Ovary (tissue), 9 donors: ENCODE measurements around the gene RAB2B. TPM values are rescaled to one million over a fixed set of nuclear protein-coding genes. Genes with fewer than 3 reads are reported as not detected.

Experiments used
- DNase-seq, 5 donors: peaks; one replicate each; pipeline ENCODE4 v3.0.0-alpha.2; 2019 to 2020
- H3K27ac ChIP-seq, 2 donors: fragments of 200-600 bp; one replicate each; pipeline versions ENCODE4 v1.5.1 to v1.8.0; 2019 to 2022
- H3K27me3 ChIP-seq: fragments of 200-600 bp; one replicate; pipeline ENCODE4 v1.8.0; 2022
- H3K36me3 ChIP-seq: fragments of 200-600 bp; sonication (generic); one replicate; pipeline ENCODE4 v1.5.1; 2019
- H3K4me1 ChIP-seq: one replicate; pipeline ENCODE4 v1.8.1; 2013; ENCODE audit warnings: mild to moderate bottlenecking, moderate library complexity; ENCODE audit not compliant: insufficient read depth
- H3K4me3 ChIP-seq: fragments of 200-600 bp; sonication (generic); one replicate; pipeline ENCODE4 v1.5.1; 2017
- H3K9me3 ChIP-seq, 2 donors: fragments of 200-600 bp in 1 of 2; sonication (generic) in 1 of 2; one replicate each; pipeline versions ENCODE4 v1.5.1 to v1.8.1; 2013 to 2019; ENCODE audit warnings: mild to moderate bottlenecking in 1 of 2, moderate library complexity in 1 of 2
- EP300 ChIP-seq: sonication (generic); formaldehyde crosslinking; IDR thresholded peaks from one replicate; pipeline ENCODE4 v1.6.1; 2017; ENCODE audit warnings: antibody characterized with exemption
- POLR2A ChIP-seq: fragments of 450-650 bp; IDR thresholded peaks from one replicate; pipeline ENCODE4 v1.6.1; 2017; ENCODE audit warnings: antibody characterized with exemption, mild to moderate bottlenecking, moderate library complexity
- whole genome bisulfite sequencing, 3 donors: extraction: QIAGEN DNeasy Blood & Tissue Kit in 1 of 3; methylation state at CpG; one replicate each; pipeline versions ENCODE4 v1.1.5 to v1.1.7; 2013 to 2017; 5-methylcytosine and 5-hydroxymethylcytosine counted together
- intact Hi-C, 4 donors: fragments of 100-400 bp; cut with DNase I; formaldehyde crosslinking; loops; one replicate each; pipeline versions ENCODE4 v1.11.0 to v1.15.1; 2022 to 2023
- polyA plus RNA-seq, 2 donors: library from polyadenylated mRNA; stranded (reverse); fragments of 200-250 nt in 1 of 2; fragments of 350-450 nt in 1 of 2; fragmentation: Illumina TruSeq in 1 of 2; extraction: RNeasy Lipid Tissue Mini Kit (QIAGEN cat#74804) in 1 of 2; gene quantifications; one replicate each; pipeline ENCODE4 v1.2.3, GENCODE V29; 2013 to 2014
- total RNA-seq, 7 donors: library from RNA; depleted of rRNA in 2 of 7; stranded (reverse); fragments of >200 nt in 2 of 7; fragmentation: NEBNext Ultra II Directional in 3 of 7; extraction: Animal tissue kit (Norgen Biotek cat#: 25700) in 3 of 7; gene quantifications; one replicate each; pipeline versions ENCODE4 v1.1.0 to v1.2.4, GENCODE V29; 2016 to 2023
- TF ChIP-seq, protein P1 (sequence below), 3 donors: fragments of 450-650 bp in 2 of 3; fragments of 200-600 bp in 1 of 3; IDR thresholded peaks; one replicate each; pipeline versions ENCODE4 v1.5.1 to v1.8.0; 2016 to 2022; ENCODE audit warnings: antibody characterized with exemption in 3 of 3, mild to moderate bottlenecking in 1 of 3
- donor health status: DM: no; HTN: no; CAD: no; lungs with moderate emphysema.
- donor health status: DM: no; HTN: no; CAD: no.
- donor health status: Bipolar disorder and iron deficiency.
- donor health status: DM: yes; HTN: yes; CAD: no.
- donor health status: DM: no; HTN: no; CAD: no.
- donor health status: DM: yes; HTN: yes; CAD: no.

RAB2B gene
- total and polyA plus RNA-seq, 9 donors, result 15.8 to 53.7 (median 25.0) TPM

DNA sequence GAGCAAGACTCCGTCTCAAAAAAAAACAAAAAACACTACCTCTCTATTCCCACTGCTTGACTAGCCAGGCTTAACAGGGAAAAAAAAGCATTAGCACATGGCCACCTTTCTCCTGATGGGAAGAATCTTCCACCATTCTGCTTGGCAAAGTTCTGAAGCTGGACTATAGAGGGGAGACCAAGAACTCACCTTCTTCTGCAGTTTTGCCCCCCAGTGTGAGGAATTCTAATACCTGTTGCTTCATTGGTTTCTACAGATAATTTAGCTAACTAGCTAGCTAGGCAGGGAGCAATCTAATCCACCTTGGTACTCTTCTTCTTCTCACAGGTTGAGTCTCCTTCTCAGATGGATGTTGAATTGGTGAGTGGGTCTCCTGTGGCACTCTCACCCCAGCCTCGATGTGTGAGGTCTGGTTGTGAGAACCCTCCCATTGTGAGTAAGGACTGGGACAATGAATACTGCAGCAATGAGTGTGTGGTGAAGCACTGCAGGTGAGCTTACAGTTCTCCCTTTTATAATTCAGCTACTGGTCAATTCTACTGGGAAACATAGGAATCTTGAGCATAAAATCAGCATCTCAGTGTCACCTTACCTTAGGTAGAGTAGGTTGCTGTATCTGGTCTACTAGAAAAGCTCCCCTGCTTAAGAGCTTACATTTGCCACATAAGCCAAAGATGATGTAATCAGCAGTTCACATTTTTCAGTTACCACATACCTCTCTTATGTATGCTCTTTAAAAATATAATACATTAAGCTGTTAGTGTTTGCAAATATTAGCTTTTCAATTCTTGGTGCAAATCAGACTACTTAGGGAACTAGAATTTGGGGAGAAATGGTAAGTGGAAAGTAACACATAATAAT, 18.4 kb upstream of the RAB2B start:
- no peak overlapping the region for H3K4me3 ChIP-seq
- no peaks in the 10 kb centered on the region for H3K4me1 ChIP-seq
- no peak overlapping the region for H3K27ac ChIP-seq
- 45 to 70% (median 68%) methylated on average over 2 of the region's 2 CpGs for WGBS, 3 donors
- no peaks in the 10 kb centered on the region for H3K27me3 ChIP-seq
- intact Hi-C loops, result no loop called here
- H3K9me3 ChIP-seq, result no peaks in the 10 kb centered on the region
- no peaks in the 10 kb centered on the region for H3K36me3 ChIP-seq
- TF ChIP-seq POLR2A, result no peak
- DNase-seq, result no peak

DNA sequence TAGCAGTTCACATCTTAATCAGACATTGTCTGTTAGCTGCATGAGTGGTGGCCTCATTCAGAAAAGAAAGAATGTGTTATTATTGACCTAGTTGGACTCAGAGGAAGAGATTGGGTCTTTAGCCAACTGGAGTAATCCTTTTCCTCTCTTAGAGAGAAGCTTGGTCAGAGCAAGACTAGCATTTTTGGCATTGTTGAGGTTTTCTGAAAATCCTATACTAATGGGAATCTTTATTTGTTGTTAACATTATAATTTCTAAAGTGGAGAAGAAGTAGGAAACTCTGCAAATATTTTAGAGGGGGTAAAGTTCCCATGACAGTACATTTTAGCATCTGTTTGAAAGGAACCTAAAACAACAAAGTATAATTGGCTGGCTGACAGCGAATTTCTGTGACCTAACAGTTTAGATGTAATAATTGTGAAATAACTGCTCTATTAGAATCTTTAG, 9.9 kb upstream of the RAB2B start:
- WGBS, 3 donors, result 49 to 63% (median 55%) methylated on average over 1 of the region's 1 CpG
- Histone ChIP-seq H3K36me3 (no peaks in the 10 kb centered on the region), H3K9me3 (no peaks in the 10 kb centered on the region), H3K27ac (no peak overlapping the region), H3K4me3 (no peak overlapping the region), H3K4me1 (no peaks in the 10 kb centered on the region), H3K27me3 (no peaks in the 10 kb centered on the region)
- intact Hi-C loops, result no loop called here
- no peak for TF ChIP-seq EP300
- TF ChIP-seq, protein P1, sequence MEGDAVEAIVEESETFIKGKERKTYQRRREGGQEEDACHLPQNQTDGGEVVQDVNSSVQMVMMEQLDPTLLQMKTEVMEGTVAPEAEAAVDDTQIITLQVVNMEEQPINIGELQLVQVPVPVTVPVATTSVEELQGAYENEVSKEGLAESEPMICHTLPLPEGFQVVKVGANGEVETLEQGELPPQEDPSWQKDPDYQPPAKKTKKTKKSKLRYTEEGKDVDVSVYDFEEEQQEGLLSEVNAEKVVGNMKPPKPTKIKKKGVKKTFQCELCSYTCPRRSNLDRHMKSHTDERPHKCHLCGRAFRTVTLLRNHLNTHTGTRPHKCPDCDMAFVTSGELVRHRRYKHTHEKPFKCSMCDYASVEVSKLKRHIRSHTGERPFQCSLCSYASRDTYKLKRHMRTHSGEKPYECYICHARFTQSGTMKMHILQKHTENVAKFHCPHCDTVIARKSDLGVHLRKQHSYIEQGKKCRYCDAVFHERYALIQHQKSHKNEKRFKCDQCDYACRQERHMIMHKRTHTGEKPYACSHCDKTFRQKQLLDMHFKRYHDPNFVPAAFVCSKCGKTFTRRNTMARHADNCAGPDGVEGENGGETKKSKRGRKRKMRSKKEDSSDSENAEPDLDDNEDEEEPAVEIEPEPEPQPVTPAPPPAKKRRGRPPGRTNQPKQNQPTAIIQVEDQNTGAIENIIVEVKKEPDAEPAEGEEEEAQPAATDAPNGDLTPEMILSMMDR (IDR thresholded peaks at IDR 0.05), result no peak
- TF ChIP-seq POLR2A, result no peak
- DNase-seq, result no peak

DNA sequence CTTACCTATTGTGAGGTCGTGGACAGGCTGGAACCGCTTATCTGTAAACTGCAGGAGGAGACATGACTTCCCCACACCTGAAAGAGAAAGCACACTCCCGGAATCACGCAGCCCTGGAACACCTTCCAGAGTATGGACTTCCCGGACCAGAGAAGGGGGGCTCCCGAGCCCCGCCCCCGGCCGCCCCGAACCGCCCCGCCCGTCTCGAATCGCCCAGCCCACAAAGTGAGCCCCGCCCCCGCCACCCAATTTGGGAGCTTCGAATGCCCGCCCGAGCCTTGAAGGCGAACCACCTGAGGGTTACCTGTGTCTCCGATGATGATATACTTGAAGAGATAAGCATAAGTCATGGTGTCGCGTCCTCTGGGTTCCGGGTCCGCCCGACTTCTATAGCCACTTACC, 235 bp downstream of the RAB2B start:
- 1% methylated on average over 22 to 27 of the region's 27 CpGs for WGBS, 3 donors
- H3K36me3 ChIP-seq, result no peaks in the 10 kb centered on the region
- H3K9me3 ChIP-seq, result no peaks in the 10 kb centered on the region
- H3K4me1 ChIP-seq, result peaks cover 5% of the 10 kb centered on the region
- DNase-seq, result peak; percentile 80 to 92 (median 87)
- H3K4me3 ChIP-seq, result peak overlapping the region; percentile 79
- TF ChIP-seq EP300 (no peak), POLR2A (no peak)
- TF ChIP-seq, protein P1 (IDR thresholded peaks at IDR 0.05), result no peak
- no peaks in the 10 kb centered on the region for H3K27me3 ChIP-seq
- intact Hi-C loops, result loop anchor here in 1 of 4 donors (2.0 kb wide), 1 partner anchor 20 kb away; the partner anchor contains the start of gene CHD8
- H3K27ac ChIP-seq, result peak overlapping the region; percentile 58 to 66

DNA sequence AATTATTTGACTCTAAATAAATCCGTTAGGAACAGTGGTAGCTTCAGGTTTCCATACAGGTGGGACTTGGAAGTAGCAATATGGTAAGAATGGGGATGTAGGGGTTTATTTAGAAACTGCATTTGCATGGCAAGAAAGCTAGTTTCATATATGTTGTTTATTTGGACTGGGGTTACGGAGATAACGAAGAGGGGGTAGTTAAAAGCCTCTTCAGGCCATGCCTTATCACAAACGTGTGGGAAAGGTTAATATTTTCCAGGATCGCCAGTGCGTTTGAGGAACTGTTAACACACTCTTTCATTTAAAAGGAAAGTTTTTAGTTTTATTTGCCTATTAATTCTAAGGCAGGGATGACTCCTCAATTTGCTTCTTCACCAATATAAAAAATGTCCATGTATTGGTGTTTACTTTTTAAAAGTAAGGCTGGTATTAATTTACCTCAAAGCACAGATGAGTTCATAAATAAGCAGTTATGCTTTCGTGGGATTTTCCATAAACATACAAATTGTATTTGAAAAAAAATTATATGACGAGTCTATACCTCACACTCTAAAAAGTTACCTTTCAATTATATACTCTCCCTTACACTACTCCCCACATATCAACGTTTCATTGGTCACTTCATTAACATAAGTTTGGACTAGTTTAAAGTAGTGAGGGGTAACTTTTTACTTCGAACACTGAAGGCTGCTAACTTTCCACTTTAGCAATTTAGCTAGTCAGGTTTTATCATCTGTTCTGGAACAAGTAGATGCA, 814 bp downstream of the RAB2B start:
- peak overlapping the region in 1 of 2 donors; percentile 66 for H3K27ac ChIP-seq
- no peak for DNase-seq
- intact Hi-C loops, result loop anchor here in 1 of 4 donors (2.0 kb wide), 1 partner anchor 19 kb away; the partner anchor contains the start of gene CHD8
- 26 to 33% (median 31%) methylated on average over 10 of the region's 10 CpGs for WGBS, 3 donors
- H3K4me3 ChIP-seq, result peak overlapping the region; percentile 79
- no peaks in the 10 kb centered on the region for H3K9me3 ChIP-seq
- H3K27me3 ChIP-seq, result no peaks in the 10 kb centered on the region
- H3K36me3 ChIP-seq, result no peaks in the 10 kb centered on the region
- H3K4me1 ChIP-seq, result peaks cover 5% of the 10 kb centered on the region
- TF ChIP-seq POLR2A (no peak), EP300 (no peak)
- TF ChIP-seq, protein P1 (IDR thresholded peaks at IDR 0.05), result no peak
